ENCODE results near the gene CCDC51.
"Not testable (repeated sequence)": the region's sequence is repeated elsewhere in the genome, so short reads cannot be mapped to it uniquely, and the experiment has no call there.

Gene CCDC51

GRCh38 chr3:48465531-48466378 is 25.8 kb upstream of the CCDC51 start:
- peak; percentile 76 to 85 for DNase-seq

- DNase-seq: no peak
Observed at GRCh38 chr3:48465237-48465530, 25.3 kb upstream of the CCDC51 start.

- no peak for DNase-seq
Observed at GRCh38 chr3:48464713-48465221, 24.8 kb upstream of the CCDC51 start.

- no peak for DNase-seq
Observed at GRCh38 chr3:48463703-48464102, 23.8 kb upstream of the CCDC51 start.

DNA sequence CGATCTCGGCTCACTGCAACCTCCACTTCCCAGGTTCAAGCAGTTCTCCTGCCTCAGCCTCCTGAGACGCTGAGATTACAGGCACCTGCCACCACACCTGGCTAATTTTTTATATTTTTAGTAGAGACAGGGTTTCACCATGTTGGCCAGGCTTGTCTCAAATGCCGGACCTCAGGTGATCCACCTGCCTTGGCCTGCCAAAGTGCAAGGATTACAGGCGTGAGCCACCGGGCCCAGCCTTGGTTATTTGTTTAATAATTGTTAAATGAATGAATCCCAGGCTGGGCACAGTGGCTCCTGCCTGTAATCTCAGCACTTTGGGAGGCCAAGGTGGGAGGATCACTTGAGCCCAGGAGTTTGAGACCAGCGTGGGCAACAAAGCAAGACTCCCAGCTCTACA is 21.8 kb upstream of the CCDC51 start:
- DNase-seq: not testable (repeated sequence)

- DNase-seq: no peak
Observed at GRCh38 chr3:48460517-48460902, 20.6 kb upstream of the CCDC51 start.

DNA sequence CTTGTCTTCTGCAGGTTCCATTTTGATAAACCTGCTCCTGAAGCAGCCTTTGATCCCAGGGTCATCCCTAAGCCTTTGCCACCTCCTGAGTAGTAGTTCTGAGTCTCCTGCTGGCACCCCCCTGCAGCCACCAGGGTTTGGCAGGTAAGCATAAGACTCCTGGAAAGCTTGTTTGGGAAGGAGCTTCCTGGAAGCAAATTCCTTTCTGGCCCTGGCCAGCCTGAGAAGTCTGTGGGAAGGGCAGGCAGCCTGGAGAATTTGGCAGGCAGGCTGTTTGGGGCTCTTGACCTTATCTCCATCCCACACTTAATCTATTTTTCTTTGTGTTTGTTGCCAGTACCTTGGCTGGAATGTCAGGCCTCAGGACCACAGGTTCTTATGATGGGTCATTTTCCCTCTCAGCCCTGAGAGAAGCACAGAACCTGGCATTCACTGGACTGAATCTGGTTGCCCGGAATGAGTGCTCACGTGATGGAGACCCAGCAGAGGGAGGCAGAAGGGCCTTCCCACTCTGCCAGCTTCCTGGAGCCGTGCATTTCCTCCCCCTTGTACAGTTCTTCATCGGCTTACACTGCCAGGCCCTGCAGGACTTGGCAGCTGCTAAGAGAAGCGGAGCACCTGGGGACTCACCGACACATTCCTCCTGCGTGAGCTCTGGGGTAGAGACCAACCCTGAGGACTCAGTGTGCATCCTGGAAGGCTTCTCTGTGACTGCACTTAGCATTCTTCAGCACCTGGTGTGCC is 20.0 kb upstream of the CCDC51 start:
- no peak for DNase-seq

- DNase-seq: no peak
Observed at GRCh38 chr3:48459331-48459730, 19.4 kb upstream of the CCDC51 start.

GRCh38 chr3:48456456-48456855 is 16.5 kb upstream of the CCDC51 start:
- DNase-seq: no peak

GRCh38 chr3:48451270-48451669 is 11.4 kb upstream of the CCDC51 start:
- no peak for DNase-seq

DNA sequence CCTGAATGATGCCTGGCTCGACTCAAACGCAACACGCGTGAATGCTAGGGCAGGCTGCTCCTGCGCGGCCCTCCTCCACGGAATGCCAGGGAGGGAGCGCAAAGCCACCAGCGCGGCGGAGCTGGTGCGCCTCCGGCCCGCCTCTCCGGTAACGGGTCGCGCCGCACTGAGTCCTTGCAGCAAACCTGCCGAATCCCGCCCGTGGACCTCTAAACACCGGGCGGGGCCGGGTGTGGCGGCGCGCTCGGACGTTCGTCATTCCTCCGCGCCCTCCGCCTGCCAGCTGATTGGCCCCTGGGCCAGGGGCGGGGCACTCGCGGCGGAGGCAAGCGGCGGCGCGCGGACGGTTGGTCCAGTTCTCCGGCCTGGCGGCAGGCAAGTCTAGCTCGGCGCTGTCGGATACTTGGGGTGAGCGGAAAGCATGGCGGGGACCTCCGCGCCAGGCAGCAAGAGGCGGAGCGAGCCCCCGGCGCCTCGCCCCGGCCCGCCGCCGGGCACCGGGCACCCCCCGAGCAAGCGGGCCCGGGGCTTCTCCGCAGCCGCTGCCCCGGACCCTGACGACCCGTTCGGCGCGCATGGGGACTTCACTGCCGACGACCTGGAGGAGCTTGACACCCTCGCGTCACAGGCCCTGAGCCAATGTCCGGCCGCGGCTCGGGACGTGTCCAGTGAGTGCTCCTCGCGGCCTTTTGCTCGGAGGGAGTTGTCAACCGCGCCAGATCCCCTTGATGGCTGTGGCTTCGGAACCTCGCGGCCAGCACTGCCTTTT is 6.7 kb upstream of the CCDC51 start, which contains the start of gene ATRIP:
Gene ATRIP (plus strand): TSS at position 313 of the 769 bp plus-strand sequence. CDS start 109 bp downstream, at position 422.
- peak; percentile 80 to 85 for DNase-seq

DNA sequence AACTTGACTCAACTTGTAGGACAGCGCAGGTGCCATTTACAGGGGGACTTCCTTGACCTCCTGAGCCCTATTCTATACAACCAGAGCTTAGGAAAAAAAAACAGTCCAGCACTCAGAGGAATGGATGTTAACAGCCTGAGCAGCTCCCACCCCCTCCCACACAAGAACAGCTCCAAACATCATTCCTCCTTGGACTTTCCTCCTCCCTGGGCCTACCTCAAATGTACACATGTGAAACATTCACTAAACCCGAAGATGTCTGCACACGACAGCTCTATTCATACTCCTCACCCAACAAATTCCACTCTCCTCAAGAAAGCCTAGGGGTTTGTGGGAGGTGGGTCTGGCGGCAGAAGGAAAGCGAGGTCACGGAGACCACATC is 6.1 kb upstream of the CCDC51 start:
- no peak for DNase-seq

DNA sequence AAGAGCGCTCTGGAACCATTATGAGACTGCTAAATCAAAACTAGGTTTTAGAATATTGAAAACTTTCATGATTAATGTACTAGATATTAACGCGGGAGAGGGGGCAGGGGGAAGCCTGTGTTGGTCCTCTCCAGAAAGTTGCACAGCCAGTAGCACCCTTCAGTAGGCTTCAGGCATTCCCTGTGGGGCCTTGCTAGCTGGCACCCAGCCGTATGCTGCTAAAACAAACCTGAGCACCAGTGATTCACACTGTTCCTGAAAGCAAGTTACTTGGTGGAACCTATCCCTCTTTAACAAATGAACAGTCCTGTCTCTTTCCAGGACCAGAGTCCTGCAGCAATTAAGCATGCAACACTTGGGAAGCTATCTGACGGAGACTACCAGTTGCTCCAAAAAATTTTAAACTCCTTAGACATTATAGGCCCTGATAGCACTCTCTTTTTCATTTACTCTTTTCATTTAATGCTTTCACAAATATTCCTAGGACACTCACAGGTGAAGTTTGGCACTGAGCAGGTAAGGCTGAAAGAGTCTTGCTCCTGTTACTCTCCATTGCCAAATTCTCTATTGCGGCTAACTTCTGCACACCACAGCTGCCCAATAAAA is 5.5 kb upstream of the CCDC51 start:
- DNase-seq: no peak

DNA sequence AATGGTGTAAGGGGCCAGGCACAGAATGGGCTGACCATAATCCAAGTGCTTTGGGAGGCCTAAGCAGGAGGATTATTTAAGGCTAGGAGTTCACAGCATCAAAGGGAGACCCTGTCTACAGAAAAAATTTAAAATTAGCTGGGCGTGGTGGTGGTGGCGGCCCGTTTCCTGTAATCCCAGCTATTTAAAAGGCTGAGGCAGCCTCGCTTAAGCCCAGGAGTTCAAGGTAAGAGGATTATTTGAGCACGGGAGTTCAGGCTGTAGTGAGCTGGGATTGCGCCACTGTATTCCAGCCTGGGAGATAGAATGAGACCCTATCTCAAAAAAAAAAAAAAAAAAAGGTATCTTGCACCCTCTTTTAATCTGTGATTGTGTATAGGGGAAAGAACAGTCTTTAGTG is 2.0 kb upstream of the CCDC51 start:
- DNase-seq: no peak

GRCh38 chr3:48440590-48440958 is 655 bp upstream of the CCDC51 start:
- no peak for DNase-seq

- no peak for DNase-seq
Observed at GRCh38 chr3:48437812-48438211, 2.1 kb downstream of the CCDC51 start.

DNA sequence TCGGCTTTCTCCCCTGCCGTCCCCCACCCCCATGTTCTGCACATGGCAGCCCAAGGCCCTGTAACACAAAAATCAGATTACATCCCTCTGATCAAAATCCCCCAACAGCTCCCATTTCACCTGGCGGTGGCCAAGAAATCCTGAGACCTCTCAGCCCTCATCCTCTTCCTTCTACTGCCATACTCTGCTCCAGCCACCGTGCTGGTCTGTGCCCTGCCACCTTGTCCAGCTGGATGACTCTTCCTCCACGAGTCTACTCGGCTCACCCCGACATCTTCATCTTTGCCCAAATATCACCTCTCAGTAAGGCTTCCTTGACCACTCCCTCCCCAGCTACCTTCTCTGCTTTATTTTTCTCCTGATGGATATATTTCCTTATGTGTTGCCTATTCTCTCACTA is 3.1 kb downstream of the CCDC51 start:
- no peak for DNase-seq

DNA sequence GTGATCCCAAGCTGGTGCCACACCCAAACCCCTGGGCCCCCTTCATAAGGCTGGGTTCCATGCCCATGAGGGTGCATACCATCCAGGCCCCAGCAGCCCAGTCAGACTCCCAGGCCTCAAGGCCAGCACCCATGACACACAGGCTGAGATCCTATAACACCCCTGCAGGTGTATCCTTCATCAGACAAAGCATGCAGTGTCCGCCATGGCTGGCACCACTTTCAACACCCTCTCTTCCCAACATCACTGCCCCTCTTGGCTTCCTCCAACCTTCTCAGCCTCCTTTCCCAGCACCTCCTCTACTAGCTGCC is 3.5 kb downstream of the CCDC51 start:
- DNase-seq: no peak

- peak; percentile 77 to 80 for DNase-seq
Observed at GRCh38 chr3:48435774-48436476, 4.0 kb downstream of the CCDC51 start.

GRCh38 chr3:48435223-48435595 is 4.7 kb downstream of the CCDC51 start:
- DNase-seq: no peak

DNA sequence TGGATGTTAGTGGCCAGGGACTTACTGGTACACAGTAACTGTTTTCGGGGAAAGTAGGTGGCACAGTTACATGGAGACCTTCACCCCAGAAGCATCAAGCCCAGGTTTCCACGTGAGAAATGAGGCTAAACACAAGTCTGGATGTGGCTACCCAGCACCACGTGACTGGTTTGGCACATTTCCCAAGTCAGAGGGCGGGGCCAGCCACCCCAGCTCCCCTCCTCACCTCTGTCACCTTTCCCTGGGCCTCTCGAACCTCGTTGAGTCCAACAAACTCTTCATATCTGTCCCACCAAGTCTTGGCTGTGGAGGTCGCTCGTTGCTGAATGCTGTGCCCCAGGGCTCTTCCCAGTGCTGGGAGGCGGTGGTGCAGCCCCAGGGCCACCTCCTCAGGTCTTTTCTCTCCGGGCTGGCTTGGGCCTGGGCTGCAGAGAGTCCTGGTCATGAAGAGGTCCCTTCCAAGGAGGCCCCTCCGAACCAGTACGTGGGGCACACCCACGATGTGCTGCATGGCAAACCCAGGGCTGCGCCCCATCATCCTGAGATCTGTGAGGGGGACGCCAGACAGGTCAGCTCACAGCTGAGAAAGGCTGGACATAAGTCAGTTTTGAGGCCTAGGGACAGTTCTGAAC is 5.2 kb downstream of the CCDC51 start:
- no peak for DNase-seq

DNA sequence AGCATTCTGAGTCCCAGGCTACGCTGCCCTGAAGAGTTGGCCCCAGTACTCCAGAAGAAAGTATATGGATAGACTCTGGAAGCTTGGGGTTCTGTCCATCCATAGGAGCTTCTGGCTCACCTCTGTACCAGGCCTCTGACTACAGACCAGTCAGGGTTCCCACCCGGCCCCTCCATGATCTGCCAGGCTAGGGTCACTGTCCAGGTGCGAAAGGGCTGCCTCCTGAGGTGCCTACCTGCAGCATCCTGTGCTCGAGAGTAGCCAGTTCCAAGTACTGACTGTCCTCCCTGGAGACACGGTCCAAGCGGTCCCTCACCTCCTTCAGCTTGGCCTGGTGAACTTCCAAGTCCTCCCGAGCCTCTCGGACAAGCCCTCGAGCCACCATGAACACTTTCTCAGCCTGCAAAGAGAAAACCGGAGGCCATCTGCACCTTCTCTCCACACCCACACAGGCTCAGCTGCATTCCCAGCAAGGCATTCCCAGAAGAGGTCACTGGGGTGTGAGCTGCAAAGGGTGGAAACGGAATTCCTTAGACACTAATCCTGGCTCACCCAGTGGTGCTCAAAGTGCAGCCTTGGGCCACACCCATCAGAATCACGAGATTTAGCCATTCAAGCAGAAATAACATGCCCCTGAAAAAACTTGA is 6.3 kb downstream of the CCDC51 start:
- DNase-seq: no peak

Data from stimulated activated CD4-positive, alpha-beta T cell treated with anti-CD3 and anti-CD28 coated beads, Interleukin-4, amount 100 ng/mL, for 4 hours (primary cell).